HEK293 (cell line): ENCODE measurements around the gene OPN1SW.

Source experiments
- CTCF ChIA-PET: fragments of 350-600 bp; formaldehyde crosslinking; extraction: SDS; loops from one replicate; lab custom pipeline; 2021; ENCODE audit warnings: antibody characterized with exemption; lab: Yijun Ruan, JAX
- POLR2A ChIA-PET: fragments of 300-600 bp; formaldehyde crosslinking; extraction: SDS; loops from one replicate; lab custom pipeline; 2020; ENCODE audit warnings: antibody characterized with exemption, inconsistent platforms; lab: Yijun Ruan, JAX
- H3K27ac ChIP-seq: fragments of 200-500 bp; sonication (Bioruptor generic); 2 replicates; pipeline ENCODE4 v1.5.1; 2014; ENCODE audit warnings: low read depth, low read length, control low read depth, inconsistent platforms; ENCODE audit errors: extremely low read depth
- H3K36me3 ChIP-seq, 2 experiments: fragments of 200-500 bp in 1 of 2; sonication (Bioruptor generic) in 1 of 2; 1 replicate in 1 of 2; 2 replicates in 1 of 2; pipeline ENCODE4 v1.5.1; 2014 to 2017; ENCODE audit warnings: inconsistent platforms in 2 of 2, low read length in 2 of 2; ENCODE audit not compliant: control insufficient read depth in 2 of 2, insufficient read depth in 1 of 2
- H3K4me1 ChIP-seq: fragments of 200-500 bp; sonication (Bioruptor generic); 2 replicates; pipeline ENCODE4 v1.5.1; 2014; ENCODE audit warnings: mild to moderate bottlenecking, low read length, inconsistent platforms; ENCODE audit not compliant: control insufficient read depth, insufficient read depth
- H3K4me3 ChIP-seq: 2 replicates; pipeline ENCODE4 v1.5.1; 2011; ENCODE audit warnings: low read depth, mild to moderate bottlenecking, control low read depth, low read length, moderate library complexity
- H3K9me3 ChIP-seq: fragments of 200-500 bp; sonication (Bioruptor generic); 2 replicates; pipeline ENCODE4 v1.5.1; 2014; ENCODE audit warnings: low read depth, low read length, inconsistent platforms; ENCODE audit not compliant: control insufficient read depth, insufficient read depth
- IKZF3 ChIP-seq: fragments of 450-650 bp; IDR thresholded peaks from 2 replicates; pipeline ENCODE4 v1.5.0; 2018; ENCODE audit warnings: missing biosample characterization, mild to moderate bottlenecking, missing genetic modification characterization, moderate library complexity
- PRDM1 ChIP-seq: fragments of 450-650 bp; formaldehyde crosslinking; IDR thresholded peaks from 2 replicates; pipeline ENCODE4; 2016; ENCODE audit warnings: missing biosample characterization, missing genetic modification characterization
- SALL2 ChIP-seq: fragments of 450-650 bp; formaldehyde crosslinking; IDR thresholded peaks from 2 replicates; pipeline ENCODE4 v1.5.0; 2017; ENCODE audit warnings: missing biosample characterization, mild to moderate bottlenecking, missing genetic modification characterization, borderline replicate concordance
- SP2 ChIP-seq: fragments of 450-650 bp; formaldehyde crosslinking; IDR thresholded peaks from 2 replicates; pipeline ENCODE4 v1.5.1; 2016; ENCODE audit warnings: missing biosample characterization, missing genetic modification characterization
- YY1 ChIP-seq: fragments of 450-650 bp; formaldehyde crosslinking; IDR thresholded peaks from 2 replicates; pipeline ENCODE4 v1.5.1; 2018; ENCODE audit warnings: missing biosample characterization, missing genetic modification characterization
- ZBTB26 ChIP-seq: fragments of 450-650 bp; formaldehyde crosslinking; optimal IDR thresholded peaks from 2 replicates; pipeline ENCODE3; 2016; ENCODE audit warnings: missing biosample characterization, mild to moderate bottlenecking, missing genetic modification characterization
- ZBTB48 ChIP-seq: fragments of 450-650 bp; formaldehyde crosslinking; IDR thresholded peaks from 2 replicates; pipeline ENCODE4 v1.5.1; 2016; ENCODE audit warnings: missing biosample characterization, missing genetic modification characterization
- ZBTB6 ChIP-seq: fragments of 450-650 bp; formaldehyde crosslinking; IDR thresholded peaks from 2 replicates; pipeline ENCODE4 v1.5.1; 2017; ENCODE audit warnings: missing biosample characterization, missing genetic modification characterization
- ZFP3 ChIP-seq: fragments of 450-650 bp; formaldehyde crosslinking; IDR thresholded peaks from 2 replicates; pipeline ENCODE4 v1.5.1; 2016; ENCODE audit warnings: low read depth, missing biosample characterization, missing genetic modification characterization
- ZNF138 ChIP-seq: fragments of 450-650 bp; formaldehyde crosslinking; IDR thresholded peaks from 2 replicates; pipeline ENCODE4 v1.5.1; 2016; ENCODE audit warnings: missing biosample characterization, missing genetic modification characterization, borderline replicate concordance
- ZNF148 ChIP-seq: fragments of 450-650 bp; formaldehyde crosslinking; IDR thresholded peaks from 2 replicates; pipeline ENCODE4 v1.5.0; 2017; ENCODE audit warnings: missing biosample characterization, missing genetic modification characterization, borderline replicate concordance
- ZNF157 ChIP-seq: fragments of 450-650 bp; formaldehyde crosslinking; IDR thresholded peaks from 2 replicates; pipeline ENCODE4 v1.5.1; 2016; ENCODE audit warnings: missing biosample characterization, missing genetic modification characterization
- ZNF223 ChIP-seq: fragments of 450-650 bp; formaldehyde crosslinking; IDR thresholded peaks from 2 replicates; pipeline ENCODE4 v1.5.1; 2016; ENCODE audit warnings: missing biosample characterization, missing genetic modification characterization
- ZNF23 ChIP-seq: fragments of 450-650 bp; formaldehyde crosslinking; IDR thresholded peaks from 2 replicates; pipeline ENCODE4 v1.5.1; 2016; ENCODE audit warnings: missing biosample characterization, missing genetic modification characterization, borderline replicate concordance
- ZNF26 ChIP-seq: fragments of 450-650 bp; formaldehyde crosslinking; IDR thresholded peaks from 2 replicates; pipeline ENCODE4 v1.5.1; 2016; ENCODE audit warnings: missing biosample characterization, missing genetic modification characterization
- ZNF362 ChIP-seq: fragments of 450-650 bp; formaldehyde crosslinking; IDR thresholded peaks from 2 replicates; pipeline ENCODE4 v1.5.1; 2016; ENCODE audit warnings: missing biosample characterization, missing genetic modification characterization
- ZNF449 ChIP-seq: fragments of 450-650 bp; formaldehyde crosslinking; IDR thresholded peaks from 2 replicates; pipeline ENCODE4 v1.5.1; 2017; ENCODE audit warnings: missing biosample characterization, mild to moderate bottlenecking, missing genetic modification characterization, moderate library complexity
- ZNF488 ChIP-seq: fragments of 450-650 bp; formaldehyde crosslinking; IDR thresholded peaks from 2 replicates; pipeline ENCODE4 v1.5.1; 2016; ENCODE audit warnings: missing biosample characterization, missing genetic modification characterization
- ZNF580 ChIP-seq: fragments of 450-650 bp; formaldehyde crosslinking; IDR thresholded peaks from 2 replicates; pipeline ENCODE4 v1.5.1; 2016; ENCODE audit warnings: missing biosample characterization, missing genetic modification characterization
- ZNF596 ChIP-seq: fragments of 450-650 bp; IDR thresholded peaks from 2 replicates; pipeline ENCODE4 v1.5.0; 2018; ENCODE audit warnings: missing biosample characterization, mild to moderate bottlenecking, missing genetic modification characterization, moderate library complexity
- ZNF621 ChIP-seq: fragments of 450-650 bp; formaldehyde crosslinking; IDR thresholded peaks from 2 replicates; pipeline ENCODE4 v1.5.1; 2017; ENCODE audit warnings: missing biosample characterization, missing genetic modification characterization
- ZNF629 ChIP-seq: fragments of 450-650 bp; formaldehyde crosslinking; IDR thresholded peaks from 2 replicates; pipeline ENCODE4 v1.5.1; 2017; ENCODE audit warnings: missing biosample characterization, missing genetic modification characterization
- ZNF776 ChIP-seq: fragments of 450-650 bp; formaldehyde crosslinking; IDR thresholded peaks from 2 replicates; pipeline ENCODE4 v1.5.0; 2017; ENCODE audit warnings: missing biosample characterization, missing genetic modification characterization, borderline replicate concordance
- ZNF777 ChIP-seq: fragments of 450-650 bp; formaldehyde crosslinking; IDR thresholded peaks from 2 replicates; pipeline ENCODE4 v1.5.1; 2017; ENCODE audit warnings: missing biosample characterization, missing genetic modification characterization, borderline replicate concordance

OPN1SW gene

GRCh38 chr7:128791972-128792327, 16.4 kb upstream of the OPN1SW start (continued):
- no peak for TF ChIP-seq ZNF148 (tag by site-specific recombination)
- TF ChIP-seq ZNF580 (tag by site-specific recombination), result no peak

GRCh38 chr7:128791121-128791971, 15.8 kb upstream of the OPN1SW start, which contains the start of gene CCDC136:
Gene CCDC136 (plus strand): TSS chr7:128791968. CDS start chr7:128792412, 444 bp downstream.
- Histone ChIP-seq H3K27ac (peak within 1 kb of the TSS; percentile 47; the same call in 1 of the 2 replicates), H3K36me3 (peaks cover 0 to 13% of the 10 kb centered on the region in 2 experiments; a peak in 2 of 3 replicates), H3K4me1 (peaks cover 2% of the 10 kb centered on the region; the same call in 1 of the 2 replicates), H3K4me3 (peak within 1 kb of the TSS; percentile 79), H3K9me3 (no peaks in the 10 kb centered on the region)
- POLR2A ChIA-PET, result interaction anchor here (0.6 to 1.9 kb wide), 8 partner anchors 9 to 292 kb away, joined by 3 to 7 read pairs (median 4); partner anchors contain the start of genes ATP6V1F and CALU
- CTCF ChIA-PET, result interaction anchor here (1.1 kb wide), 1 partner anchor 92 kb away, joined by 3 read pairs; no protein-coding TSS in a partner anchor
- TF ChIP-seq ZFP3 (tag by site-specific recombination), result no peak
- TF ChIP-seq ZNF776, result no peak
- peak; percentile 50 for TF ChIP-seq ZBTB48 (tag by site-specific recombination)
- TF ChIP-seq ZNF362 (tag by site-specific recombination), result no peak
- peak; percentile 64; the same call in 1 of the 2 replicates for TF ChIP-seq SP2 (tag by site-specific recombination)
- no peak for TF ChIP-seq ZNF621 (tag by site-specific recombination)
- TF ChIP-seq ZNF596 (tag by site-specific recombination), result no peak
- peak; percentile 47 for TF ChIP-seq YY1 (tag by site-specific recombination)
- no peak for TF ChIP-seq ZNF157 (tag by site-specific recombination)
- peak; percentile 87 for TF ChIP-seq ZBTB26 (tag by site-specific recombination)
- no peak for TF ChIP-seq ZNF23 (tag by site-specific recombination)
- no peak for TF ChIP-seq ZNF223 (tag by site-specific recombination)
- TF ChIP-seq PRDM1 (tag by site-specific recombination), result no peak
- TF ChIP-seq ZNF138 (tag by site-specific recombination), result no peak
- TF ChIP-seq ZNF488 (tag by site-specific recombination), result no peak
- TF ChIP-seq SALL2 (tag by site-specific recombination), result no peak
- TF ChIP-seq ZNF449, result no peak
- no peak for TF ChIP-seq ZNF26 (tag by site-specific recombination)
- peak; percentile 47; the same call in 1 of the 2 replicates for TF ChIP-seq ZNF629 (tag by site-specific recombination)
- peak; percentile 33; the same call in 1 of the 2 replicates for TF ChIP-seq ZNF777 (tag by site-specific recombination)
- TF ChIP-seq IKZF3 (tag by site-specific recombination), result peak; percentile 41; the same call in 1 of the 2 replicates
- peak; percentile 100 for TF ChIP-seq ZBTB6 (tag by site-specific recombination)
